Parathyroid adenoma (tissue), 2 donors: ENCODE data around the gene TMEM171.

Source experiments
- H2AFZ ChIP-seq: fragments of 300-600 bp; sonication (generic); one replicate; pipeline ENCODE4 v1.7.0; 2017; ENCODE audit warnings: antibody characterized with exemption, mild to moderate bottlenecking
- H3K27ac ChIP-seq: fragments of 300-600 bp; sonication (generic); one replicate; pipeline ENCODE4 v1.7.0; 2017
- H3K27me3 ChIP-seq: fragments of 300-600 bp; sonication (generic); one replicate; pipeline ENCODE4 v1.7.0; 2017; ENCODE audit warnings: low read length; ENCODE audit not compliant: control insufficient read depth, insufficient read depth
- H3K36me3 ChIP-seq: fragments of 300-600 bp; sonication (generic); one replicate; pipeline ENCODE4 v1.7.0; 2017; ENCODE audit warnings: low read length; ENCODE audit not compliant: control insufficient read depth, insufficient read depth
- H3K4me1 ChIP-seq: fragments of 300-600 bp; sonication (generic); one replicate; pipeline ENCODE4 v1.7.0; 2017; ENCODE audit warnings: control low read depth
- H3K4me2 ChIP-seq: fragments of 300-600 bp; sonication (generic); one replicate; pipeline ENCODE4 v1.7.0; 2017; ENCODE audit warnings: low read length
- H3K4me3 ChIP-seq: fragments of 300-600 bp; sonication (generic); one replicate; pipeline ENCODE4 v1.7.0; 2017; ENCODE audit warnings: low read depth, low read length
- H3K79me2 ChIP-seq: fragments of 300-600 bp; sonication (generic); one replicate; pipeline ENCODE4 v1.7.0; 2017; ENCODE audit warnings: control low read depth
- H3K9ac ChIP-seq: fragments of 300-600 bp; sonication (generic); one replicate; pipeline ENCODE4 v1.7.0; 2017; ENCODE audit warnings: mild to moderate bottlenecking
- H3K9me3 ChIP-seq: fragments of 300-600 bp; sonication (generic); one replicate; pipeline ENCODE4 v1.7.0; 2017; ENCODE audit warnings: low read length; ENCODE audit not compliant: control insufficient read depth
- CTCF ChIP-seq: fragments of 300-600 bp; sonication (generic); IDR thresholded peaks from one replicate; pipeline ENCODE4 v1.7.0; 2017; ENCODE audit warnings: antibody characterized with exemption, mild to moderate bottlenecking
- donor health status: primary hyperparathyroidism.

Gene TMEM171

GRCh38 chr5:73094415-73094814, 26.0 kb upstream of the TMEM171 start:
- no peak overlapping the region for H2AFZ ChIP-seq
- H3K9me3 ChIP-seq, result no peaks in the 10 kb centered on the region
- TF ChIP-seq CTCF, result no peak
- no peak overlapping the region for H3K27ac ChIP-seq
- no peaks in the 10 kb centered on the region for H3K4me1 ChIP-seq
- H3K9ac ChIP-seq, result no peak overlapping the region
- H3K4me3 ChIP-seq, result no peak overlapping the region
- H3K36me3 ChIP-seq, result no peaks in the 10 kb centered on the region
- no peaks in the 10 kb centered on the region for H3K27me3 ChIP-seq
- H3K79me2 ChIP-seq, result no peaks in the 10 kb centered on the region
- H3K4me2 ChIP-seq, result no peak overlapping the region

DNA sequence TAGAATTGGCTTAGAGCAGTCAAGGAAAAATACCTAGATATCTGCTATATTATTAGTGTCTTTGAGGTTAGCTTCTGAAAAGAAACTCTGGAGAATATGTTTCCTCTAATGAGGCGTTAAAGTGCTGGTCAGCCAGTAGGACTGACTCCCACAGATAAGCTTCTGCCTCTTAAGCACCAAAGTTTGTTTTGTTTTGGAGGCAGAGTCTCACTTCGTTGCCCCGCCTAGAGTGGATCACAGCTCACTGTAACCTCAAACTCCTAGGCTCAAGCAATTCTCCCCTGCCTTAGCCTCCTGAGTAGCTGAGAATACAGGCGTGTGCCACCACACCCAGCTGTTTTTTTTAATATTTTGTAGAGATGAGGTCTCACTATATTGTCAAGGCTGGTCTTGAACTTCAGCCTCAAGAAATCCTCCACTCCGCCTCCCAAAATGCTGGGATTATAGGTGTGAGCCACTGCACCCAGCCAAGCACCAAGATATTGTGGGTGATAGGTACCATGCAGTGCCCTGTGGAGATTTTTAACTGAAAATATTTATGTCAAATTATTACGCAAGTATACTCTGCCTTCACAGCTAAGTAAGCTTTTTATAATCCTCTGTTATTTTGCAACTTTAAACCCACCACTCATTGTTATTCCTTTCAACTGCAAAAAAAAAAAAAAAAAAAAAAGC, 24.7 kb upstream of the TMEM171 start:
- no peaks in the 10 kb centered on the region for H3K9me3 ChIP-seq
- H3K4me2 ChIP-seq, result no peak overlapping the region
- H3K79me2 ChIP-seq, result no peaks in the 10 kb centered on the region
- H3K4me3 ChIP-seq, result no peak overlapping the region
- H2AFZ ChIP-seq, result no peak overlapping the region
- no peaks in the 10 kb centered on the region for H3K36me3 ChIP-seq
- H3K27ac ChIP-seq, result no peak overlapping the region
- no peak for TF ChIP-seq CTCF
- H3K27me3 ChIP-seq, result no peaks in the 10 kb centered on the region
- no peak overlapping the region for H3K9ac ChIP-seq
- H3K4me1 ChIP-seq, result no peaks in the 10 kb centered on the region

DNA sequence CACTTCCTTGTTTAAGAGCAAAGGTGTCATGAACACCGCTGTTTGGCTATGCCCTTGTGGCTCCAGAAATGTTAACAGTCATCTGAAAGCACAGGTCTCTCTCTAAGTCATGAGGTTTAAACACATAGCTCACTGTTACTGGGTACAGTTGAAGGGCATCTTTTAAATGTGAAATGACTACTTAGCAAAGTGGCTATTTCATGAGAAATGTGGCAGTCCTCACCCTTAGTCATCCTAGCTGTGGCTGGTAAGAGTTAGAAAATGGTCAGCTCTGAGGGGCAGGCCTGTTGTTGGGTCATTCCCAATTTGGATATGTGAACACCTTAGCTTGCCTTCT, 24.2 kb upstream of the TMEM171 start:
- Histone ChIP-seq H3K4me3 (no peak overlapping the region), H3K27me3 (no peaks in the 10 kb centered on the region), H3K9me3 (no peaks in the 10 kb centered on the region), H3K9ac (no peak overlapping the region), H3K27ac (no peak overlapping the region), H3K36me3 (no peaks in the 10 kb centered on the region), H2AFZ (no peak overlapping the region), H3K4me2 (no peak overlapping the region), H3K79me2 (no peaks in the 10 kb centered on the region), H3K4me1 (no peaks in the 10 kb centered on the region)
- no peak for TF ChIP-seq CTCF

GRCh38 chr5:73097740-73098139, 22.6 kb upstream of the TMEM171 start:
- Histone ChIP-seq H3K4me3 (no peak overlapping the region), H3K4me1 (no peaks in the 10 kb centered on the region), H2AFZ (no peak overlapping the region), H3K27me3 (no peaks in the 10 kb centered on the region), H3K27ac (no peak overlapping the region), H3K9me3 (no peaks in the 10 kb centered on the region), H3K4me2 (no peak overlapping the region), H3K36me3 (no peaks in the 10 kb centered on the region), H3K79me2 (no peaks in the 10 kb centered on the region), H3K9ac (no peak overlapping the region)
- TF ChIP-seq CTCF, result no peak

- TF ChIP-seq CTCF, result no peak
- H3K4me3 ChIP-seq, result no peak overlapping the region
- no peaks in the 10 kb centered on the region for H3K9me3 ChIP-seq
- H3K9ac ChIP-seq, result no peak overlapping the region
- H3K27ac ChIP-seq, result no peak overlapping the region
- no peaks in the 10 kb centered on the region for H3K27me3 ChIP-seq
- H2AFZ ChIP-seq, result no peak overlapping the region
- no peak overlapping the region for H3K4me2 ChIP-seq
- H3K4me1 ChIP-seq, result no peaks in the 10 kb centered on the region
- H3K36me3 ChIP-seq, result no peaks in the 10 kb centered on the region
- no peaks in the 10 kb centered on the region for H3K79me2 ChIP-seq
These were observed 20.3 kb upstream of the TMEM171 start for GRCh38 chr5:73100109-73100508.
